GM18870 (cell line): ENCODE measurements around the gene RAI14.

Experiments used
- ATAC-seq: cut with Tn5 transposase; IDR thresholded peaks from one replicate; pipeline ENCODE4 v1.9.1; 2021; ENCODE audit warnings: moderate library complexity; ENCODE audit not compliant: unreplicated experiment

Gene RAI14

DNA sequence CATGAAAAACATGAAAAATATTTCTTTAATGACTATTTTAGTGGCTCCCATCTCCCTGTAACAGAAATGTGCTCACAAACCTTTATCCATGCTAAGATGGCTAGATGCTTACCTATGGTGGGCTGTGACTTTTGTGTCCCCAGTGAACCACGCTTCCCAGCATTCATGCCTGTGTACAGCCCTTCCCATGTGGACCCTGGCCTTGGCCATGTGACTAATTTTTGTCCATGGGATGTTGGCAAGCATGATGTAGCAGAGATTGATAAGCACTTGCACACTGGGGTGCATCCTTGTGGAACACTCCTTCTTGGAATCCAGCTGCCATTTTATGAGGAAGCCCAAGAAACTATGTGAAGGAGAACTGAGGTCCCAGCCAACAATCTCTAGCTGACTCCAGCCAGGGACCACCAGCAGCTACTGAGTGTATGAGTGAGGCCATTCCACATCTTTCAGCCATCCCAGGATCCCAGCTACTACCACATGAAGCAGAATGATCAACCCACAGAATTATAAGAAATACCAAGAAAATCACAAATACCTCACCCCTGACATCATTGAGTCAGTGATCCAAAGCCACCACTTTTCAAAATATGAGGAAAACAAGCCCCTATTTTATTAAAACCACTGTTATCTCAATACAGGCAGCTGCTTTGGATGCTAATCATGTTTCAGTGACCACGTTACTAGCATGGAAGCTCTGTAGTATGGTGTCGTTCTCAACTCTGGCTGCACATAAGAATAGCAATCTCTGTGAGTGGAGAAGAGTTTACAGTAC is 16.1 kb upstream of the RAI14 start:
- ATAC-seq, result no peak

DNA sequence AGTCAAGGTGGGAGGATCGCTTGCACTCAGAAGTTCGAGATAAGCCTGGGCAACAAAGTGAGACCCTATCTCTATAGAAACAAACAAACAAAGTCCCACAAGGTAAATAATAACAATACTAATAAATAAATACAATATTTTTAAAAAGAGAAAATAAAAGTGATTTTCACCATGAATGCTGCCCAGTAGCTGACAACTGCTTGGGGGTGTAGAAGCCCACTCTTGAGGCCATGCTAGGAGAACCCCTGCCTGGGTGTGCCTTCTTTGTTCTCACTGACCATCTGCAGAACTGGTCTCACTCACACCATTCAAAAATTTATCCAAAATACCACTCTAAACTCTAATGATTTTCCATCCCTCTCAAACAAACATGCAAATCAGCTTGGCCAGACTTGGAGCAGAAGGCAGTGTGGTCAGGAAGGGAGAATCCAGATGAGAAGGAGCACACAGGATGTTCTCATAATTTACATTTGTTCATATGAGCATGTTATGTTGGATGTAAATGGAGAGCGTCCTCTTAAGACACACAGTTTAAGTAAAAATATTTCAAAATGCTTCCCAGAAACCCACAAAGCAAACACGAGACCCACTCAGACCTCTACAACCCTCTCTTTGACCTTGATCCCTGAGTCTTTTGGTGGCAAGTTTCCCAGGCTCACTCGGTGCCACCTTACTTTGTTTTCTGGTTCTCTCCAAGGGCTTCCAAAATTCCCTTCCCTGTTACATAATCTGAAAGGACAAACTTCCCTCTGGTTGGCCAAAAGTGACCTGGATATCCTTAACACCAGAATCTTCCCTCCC is 7.9 kb upstream of the RAI14 start:
- ATAC-seq, result no peak

DNA sequence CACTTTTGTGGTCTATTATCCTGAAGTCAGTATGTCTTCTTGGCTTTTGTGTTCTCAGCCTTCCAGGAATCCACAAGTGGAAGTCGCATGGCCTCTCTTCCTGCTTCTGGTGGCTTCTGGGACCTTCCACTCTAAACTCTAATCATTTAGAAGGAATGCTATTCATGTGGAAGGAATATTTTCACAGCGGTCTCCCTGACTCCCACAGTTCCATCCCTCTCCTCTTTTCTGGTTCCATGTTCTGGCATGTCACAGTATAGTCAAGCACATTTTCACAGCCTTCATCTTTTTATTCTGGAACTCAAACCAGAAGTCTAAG is 7.3 kb upstream of the RAI14 start:
- no peak for ATAC-seq

DNA sequence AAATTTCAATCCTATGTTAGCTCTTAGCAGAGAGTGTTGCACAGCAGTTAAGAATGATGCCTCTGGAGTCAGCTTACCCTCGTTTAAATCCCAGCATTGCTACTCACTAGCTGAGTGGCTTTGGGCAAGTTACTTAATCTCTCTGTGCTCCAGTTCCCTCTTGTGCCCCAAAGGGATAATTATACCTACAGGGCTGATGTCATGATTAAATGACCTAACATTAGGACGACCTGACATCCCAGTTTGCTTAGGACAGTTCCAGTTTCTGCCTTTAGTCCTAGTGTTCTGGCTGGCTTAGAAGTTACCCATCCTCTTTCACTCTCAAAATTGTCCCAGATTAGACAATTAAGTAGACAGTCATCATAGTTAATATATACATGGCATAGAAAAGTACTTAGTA is 4.3 kb upstream of the RAI14 start:
- ATAC-seq, result no peak

DNA sequence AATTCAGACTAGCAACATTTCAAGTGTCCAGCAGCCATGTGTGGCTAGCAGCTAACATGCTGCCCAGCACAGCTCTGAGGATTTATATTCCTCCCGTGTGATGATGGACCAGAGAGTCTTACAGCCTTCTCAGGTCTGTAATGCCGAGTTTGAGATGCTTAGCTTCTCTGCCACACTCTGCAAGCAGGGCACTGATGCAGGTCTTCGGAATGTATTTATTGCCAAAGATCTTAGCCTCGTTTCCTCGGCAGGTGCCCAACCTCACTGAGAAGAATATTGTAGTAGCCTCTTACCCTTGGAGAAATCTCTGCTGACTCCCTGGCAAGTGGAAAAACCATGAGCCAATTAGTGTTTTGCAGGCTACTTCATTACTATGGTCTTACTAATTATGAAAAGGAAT is 3.7 kb upstream of the RAI14 start:
- no peak for ATAC-seq

DNA sequence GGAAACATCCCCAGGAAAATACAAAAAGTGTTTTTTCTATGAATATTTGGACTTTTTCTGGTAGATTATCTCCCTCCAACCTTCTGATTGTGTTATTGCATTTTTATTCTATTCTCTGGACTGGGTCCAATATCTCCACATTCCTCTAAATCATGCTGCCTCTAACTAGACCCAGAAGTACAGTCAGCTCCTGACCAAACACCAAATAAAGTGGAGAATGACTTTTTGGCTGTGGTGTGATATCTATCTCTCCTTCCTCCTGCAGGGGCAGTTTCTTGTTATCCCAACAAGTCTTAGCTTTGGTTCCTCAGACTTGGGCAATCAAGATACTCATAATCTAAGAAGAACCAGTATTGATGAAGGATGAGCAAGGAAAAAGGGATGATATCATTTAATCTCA is 3.2 kb upstream of the RAI14 start:
- ATAC-seq, result no peak

DNA sequence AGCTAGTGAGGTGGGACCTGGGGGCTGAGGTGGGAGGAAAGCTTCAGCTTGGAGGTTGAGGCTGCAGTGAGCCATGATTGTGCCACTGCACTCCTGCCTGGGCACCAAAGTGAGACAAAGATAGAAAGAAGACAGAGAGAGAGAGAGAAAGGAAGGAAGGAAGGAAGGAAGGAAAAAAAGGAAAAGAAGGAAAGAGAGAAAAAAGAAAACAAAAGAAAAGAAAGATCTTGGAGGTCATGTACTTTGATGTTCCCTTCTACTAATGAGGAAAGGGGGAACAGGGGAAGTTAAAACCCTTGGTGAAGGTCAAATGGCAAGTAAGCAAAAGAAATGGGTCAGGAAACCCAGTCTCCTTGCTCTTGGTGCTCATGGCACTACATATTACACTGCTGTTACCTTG is 2.4 kb upstream of the RAI14 start:
- no peak for ATAC-seq

DNA sequence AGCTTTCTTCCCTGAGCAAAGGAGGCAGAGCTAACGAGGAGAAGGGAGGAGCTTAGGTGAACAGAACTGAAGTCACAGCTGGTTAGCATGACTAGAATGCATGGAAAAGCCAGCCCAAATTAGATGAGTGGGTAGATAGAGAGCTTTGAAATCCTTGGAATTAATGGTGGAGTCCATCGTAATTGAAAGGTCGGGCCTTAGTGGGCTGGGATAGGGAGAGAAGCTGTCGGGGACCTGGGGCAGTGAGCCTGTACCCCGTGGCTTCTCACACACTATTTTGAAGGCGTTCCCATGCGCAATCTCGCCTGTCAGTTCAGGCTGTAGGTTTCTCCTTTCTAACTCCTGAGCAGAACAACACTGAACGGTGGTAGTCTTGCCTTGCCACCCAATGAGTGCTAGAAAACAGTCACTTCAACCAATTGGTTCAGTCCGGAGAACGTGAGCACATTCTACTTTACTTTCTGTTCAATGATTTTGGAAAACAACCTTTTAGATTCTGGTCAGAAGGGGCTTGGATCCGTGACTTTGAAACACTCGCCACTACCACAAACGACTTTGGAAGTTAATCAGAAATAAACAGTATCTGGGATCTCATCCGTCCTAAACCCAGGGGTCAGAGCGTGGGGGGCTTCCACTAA is 655 bp upstream of the RAI14 start:
- no peak for ATAC-seq

DNA sequence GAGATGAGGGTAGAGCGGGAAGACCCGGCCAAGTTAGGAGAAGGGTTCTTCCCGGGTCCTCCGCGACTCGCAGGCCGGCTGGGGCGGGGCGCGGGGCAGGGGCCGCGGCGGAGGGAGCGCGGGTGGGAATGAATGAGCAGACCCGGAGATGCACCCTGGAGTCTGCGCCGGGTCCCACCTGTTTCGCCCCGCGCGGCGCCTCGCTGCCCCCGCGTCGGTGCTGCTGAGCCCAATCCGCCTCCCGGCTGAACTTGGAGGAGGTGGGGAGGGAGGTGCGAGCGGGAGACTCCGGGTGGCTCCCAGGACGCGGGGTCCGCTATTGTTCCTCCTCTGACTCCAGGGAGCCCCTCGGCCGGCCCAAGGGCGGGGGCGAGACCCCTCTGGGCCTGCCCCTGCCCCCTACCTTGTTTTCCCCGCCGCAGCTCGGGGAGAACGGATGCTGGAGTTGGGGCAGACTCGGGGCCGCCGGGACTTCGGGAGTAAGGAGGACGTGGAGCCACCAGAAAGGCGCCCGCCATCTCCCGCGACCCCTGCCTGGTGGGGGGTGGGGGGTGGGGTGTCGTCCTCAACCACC is 659 bp downstream of the RAI14 start:
- ATAC-seq, result no peak

DNA sequence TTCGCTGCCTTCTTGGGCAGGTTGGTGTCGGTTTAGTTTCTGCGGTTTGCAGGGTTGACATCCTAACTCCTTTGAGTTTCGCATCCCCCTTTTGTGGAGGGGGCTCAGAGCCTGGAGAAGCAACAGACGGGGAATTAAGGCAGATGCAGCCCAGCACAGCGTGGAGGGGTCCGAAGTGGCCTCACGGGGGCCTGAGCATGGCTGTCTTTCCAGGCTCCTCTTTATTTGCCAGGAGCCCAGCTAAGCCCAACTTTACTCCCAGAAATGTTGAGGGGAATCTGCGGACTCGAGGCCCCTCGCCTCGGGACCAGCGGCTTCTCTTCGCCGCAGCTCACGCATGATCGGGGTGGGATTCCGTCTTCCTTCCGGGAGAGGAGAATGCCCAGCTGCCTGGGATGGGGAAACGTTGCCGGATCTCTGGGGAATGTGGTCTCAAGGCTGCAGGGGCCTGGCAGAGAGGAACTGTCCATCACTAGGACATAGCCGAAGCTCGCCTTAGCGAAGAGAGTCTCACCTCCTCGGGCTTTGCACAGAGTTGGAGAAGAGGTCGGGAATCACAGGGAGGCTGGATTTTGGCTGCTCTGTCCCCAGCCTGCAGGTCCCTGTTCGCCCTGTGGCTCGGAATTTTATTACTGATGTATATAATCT is 1.3 kb downstream of the RAI14 start:
- ATAC-seq, result no peak

DNA sequence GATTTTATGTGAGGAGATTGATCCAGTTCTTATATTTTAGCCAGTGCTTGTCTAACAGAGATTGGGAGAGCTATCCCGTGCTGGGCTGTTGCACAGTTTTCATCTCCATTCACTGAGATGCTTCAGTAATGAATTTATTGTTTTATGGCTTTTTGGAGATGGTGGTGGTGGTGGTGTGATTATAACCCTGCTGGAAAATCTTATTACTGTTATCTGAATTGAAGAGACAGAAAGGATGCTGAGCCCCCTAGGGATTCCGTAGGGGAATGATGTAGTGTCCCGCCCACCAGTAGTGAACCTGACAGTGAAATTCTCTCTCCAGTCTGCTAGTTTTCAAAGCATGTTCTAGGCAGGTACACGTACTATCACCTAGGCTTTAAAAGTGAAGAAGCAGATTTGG is 1.9 kb downstream of the RAI14 start:
- ATAC-seq, result no peak

DNA sequence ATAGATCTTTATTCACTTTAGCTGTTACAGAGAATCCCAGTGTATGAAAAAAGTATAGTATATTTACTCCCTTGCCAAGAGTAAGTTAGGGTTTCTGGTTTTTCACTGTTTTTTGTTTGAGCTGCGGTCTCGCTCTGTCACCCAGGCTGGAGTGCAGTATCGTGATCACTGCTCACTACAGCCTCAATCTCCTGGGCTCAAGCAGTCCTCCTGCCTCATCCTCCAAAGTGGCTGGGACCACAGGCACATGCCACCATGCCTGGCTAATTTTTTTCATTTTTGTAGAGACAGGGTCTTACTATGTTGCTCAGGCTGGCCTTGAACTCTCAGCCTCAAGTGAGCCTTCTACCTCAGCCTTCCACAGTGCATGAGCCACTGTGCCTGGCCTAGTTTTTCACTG is 3.0 kb downstream of the RAI14 start:
- ATAC-seq, result no peak

DNA sequence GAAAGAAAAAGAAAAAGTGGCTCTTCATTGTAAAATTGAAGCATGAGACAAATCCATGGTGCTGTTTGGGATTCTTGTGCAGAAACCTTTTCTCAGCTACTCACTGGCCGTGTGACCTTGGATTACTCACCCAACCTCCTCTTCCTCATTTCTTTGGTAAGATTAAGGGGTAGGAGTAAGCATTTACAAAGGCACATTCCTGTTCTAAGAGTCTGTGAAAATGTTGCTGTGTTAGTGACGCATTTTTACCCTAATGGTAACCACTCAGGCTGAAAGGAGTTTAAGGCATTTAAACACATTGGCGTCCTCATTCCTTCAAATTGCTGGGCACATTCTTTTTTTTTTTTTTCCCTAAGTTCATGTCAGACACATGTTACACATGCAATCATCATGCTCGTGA is 4.3 kb downstream of the RAI14 start:
- no peak for ATAC-seq

DNA sequence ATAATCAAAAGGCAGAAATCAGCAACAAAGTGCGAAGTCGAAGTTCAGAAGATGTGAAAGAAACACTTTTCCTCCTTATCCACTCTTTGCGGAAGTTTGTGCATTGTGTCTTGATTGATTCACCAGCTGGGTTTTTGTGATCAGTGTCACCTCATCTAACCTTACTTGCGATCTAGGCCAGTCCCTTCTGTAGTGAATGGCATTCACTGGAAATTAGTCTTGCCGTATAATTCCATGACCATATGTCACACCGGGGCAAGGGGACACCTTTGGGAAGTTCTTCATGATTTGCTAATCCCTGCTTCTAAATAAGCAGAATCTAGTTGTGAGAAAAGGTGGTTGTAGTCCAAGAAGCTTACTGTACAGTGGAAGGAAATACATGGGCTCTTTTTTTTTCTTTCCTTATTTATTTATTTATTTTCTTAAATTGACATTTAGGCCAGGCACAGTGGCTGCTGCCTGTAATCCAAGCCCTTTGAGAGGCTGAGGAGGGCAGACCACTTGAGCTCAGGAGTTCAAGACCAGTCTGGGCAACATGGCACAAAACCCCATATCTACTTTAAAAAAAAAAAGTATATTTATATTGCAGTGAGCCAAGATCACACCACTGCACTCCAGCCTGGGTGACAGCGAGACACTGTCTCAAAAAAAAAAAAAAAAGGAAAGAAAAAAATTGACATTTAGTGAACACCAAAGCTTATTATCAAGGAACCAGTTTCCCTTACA is 7.8 kb downstream of the RAI14 start:
- no peak for ATAC-seq

DNA sequence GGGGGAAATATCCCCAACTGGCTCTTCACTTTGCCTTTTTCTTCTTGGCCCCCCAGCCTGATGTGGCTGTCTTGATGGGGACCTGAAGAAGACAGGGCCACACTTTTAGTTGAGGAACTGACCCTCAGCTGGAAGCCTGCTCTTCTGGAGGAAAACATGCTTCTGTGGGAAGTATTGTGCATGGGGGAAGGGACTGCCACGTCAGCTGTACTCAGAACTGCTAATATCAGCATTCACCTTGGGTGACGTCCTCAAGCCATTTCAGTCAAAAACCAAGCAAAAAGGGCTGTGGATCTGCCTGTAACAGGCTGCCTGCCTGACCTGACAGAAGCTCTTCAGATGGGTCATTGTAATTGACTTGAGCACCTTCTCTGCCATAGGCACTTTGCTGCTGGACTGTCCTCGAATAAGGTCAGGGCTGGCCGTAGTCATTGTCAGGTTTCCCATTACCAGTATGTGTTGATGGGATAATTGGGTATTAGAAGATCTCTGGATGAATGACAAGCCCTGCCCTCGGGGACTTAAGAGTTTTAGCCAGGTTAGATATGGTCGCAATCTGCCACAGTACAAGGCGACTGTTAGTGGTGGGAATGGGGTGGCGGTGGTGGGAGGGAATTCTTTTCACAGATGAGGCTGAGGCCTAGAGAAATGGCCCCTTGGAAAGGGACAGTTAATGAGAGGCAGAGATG is 10.4 kb downstream of the RAI14 start:
- no peak for ATAC-seq

DNA sequence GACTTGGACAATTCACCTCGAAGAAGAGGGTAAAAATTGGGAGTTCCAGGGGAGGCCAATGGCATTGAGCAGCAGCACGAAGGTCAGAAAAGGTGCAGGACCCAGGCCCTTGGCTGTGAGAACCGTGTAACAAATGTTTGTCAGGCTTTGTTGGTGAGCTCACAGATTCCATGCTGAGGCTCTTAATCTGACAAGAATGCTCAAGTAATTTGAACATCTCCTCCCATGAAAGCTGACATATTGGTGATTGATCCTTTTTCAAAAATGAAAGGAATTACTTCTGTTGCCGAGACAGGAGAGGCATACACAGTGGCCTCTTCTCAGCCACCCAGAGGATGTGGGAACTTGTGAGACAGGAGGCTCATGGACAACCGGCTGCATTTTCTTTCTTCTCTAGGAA is 11.6 kb downstream of the RAI14 start:
- ATAC-seq, result no peak

DNA sequence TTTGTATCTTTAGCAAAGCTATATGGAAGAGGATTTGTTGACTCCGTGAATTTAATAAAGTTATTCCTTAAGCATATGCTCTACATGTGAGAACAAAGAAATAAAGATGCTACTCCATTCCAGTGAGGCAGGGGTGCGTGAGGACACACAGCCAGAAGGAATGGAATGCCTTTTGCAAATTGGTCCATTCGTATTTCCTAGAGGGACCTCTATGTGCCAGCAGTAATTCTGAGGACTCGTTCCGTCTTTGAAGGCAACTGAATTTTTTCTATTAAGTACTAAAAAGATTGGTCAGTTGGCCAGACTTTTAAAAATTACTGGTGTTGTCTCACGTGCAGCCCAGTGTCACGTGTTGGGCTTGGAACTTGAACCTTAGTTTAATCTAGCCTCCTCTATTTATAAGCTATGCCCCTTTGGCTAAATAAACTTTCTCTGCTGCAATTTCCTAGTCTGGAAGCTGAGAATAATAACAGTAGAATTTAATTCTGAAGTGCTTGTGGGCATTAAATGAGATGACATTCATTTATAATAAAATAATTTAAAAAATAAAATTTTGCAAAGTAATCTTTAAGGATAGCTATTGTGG is 13.9 kb downstream of the RAI14 start:
- no peak for ATAC-seq

DNA sequence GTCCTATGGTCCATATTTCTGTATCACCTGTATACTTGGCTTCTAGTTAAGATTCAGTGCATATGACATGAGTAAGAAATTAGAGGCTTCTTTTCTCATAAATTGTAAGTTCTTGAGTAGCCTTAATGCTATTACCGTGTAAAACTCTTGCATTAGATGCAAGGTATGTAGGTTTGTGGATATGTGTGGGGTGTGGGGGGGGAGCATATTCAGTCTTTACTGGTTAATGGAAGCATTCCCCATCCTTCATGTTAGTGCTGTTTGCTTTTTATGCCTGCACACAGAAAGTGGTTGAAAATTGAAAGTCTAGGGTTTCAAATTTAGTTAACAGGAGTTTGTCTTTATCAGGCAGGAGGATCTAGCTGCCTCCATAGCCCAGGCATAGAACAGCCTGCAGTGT is 16.1 kb downstream of the RAI14 start:
- no peak for ATAC-seq

DNA sequence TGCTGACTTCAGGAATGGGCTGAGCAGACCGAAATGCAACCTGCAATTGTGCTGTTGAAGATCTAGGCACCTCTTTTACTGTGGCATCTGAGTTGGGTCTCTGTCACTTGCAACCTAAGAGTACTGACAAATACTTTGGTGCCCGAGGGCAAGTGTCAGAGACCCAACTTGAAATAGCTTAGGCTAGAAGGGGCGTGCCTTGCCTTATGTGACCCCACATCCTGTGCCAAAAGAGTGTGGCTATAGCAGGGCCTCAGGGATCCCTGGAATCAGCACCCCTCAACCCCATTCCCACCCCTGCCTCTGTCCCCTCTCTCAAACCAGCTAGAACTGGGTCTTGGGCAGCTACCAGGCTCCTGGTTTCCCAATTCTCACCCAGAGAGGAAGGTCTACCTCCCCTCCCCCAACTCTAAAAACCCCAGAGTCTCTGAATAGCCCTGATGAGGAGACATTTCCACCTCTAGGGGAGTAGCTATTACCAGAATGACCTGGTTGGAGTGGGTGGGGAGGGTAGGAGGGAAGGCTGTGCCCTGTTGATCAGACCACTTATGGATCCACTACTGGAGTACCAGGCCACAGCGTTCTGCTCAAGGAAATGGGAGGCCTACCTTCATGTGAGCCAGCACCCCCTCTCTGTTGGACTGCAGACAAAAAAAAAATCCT is 17.5 kb downstream of the RAI14 start:
- no peak for ATAC-seq
